Skeletal muscle satellite cell (primary cell): Measurements from ENCODE around the gene DDX19B. TPM values are rescaled to one million over a fixed set of nuclear protein-coding genes. Genes with fewer than 3 reads are reported as not detected.
"Not testable (repeated sequence)": the region's sequence is repeated elsewhere in the genome, so short reads cannot be mapped to it uniquely, and the experiment has no call there.

Experiments
- H3K27me3 ChIP-seq: 2 replicates; pipeline ENCODE4 v1.7.0; 2013; ENCODE audit warnings: low read length; ENCODE audit not compliant: control insufficient read depth, insufficient read depth
- H3K36me3 ChIP-seq: 2 replicates; pipeline ENCODE4 v1.7.0; 2013; ENCODE audit warnings: mild to moderate bottlenecking, control low read depth, low read length; ENCODE audit not compliant: insufficient read depth
- H3K4me1 ChIP-seq: 2 replicates; pipeline ENCODE4 v1.7.0; 2013; ENCODE audit warnings: low read length; ENCODE audit not compliant: control insufficient read depth, insufficient read depth
- H3K4me2 ChIP-seq: 2 replicates; pipeline ENCODE4 v1.7.0; 2013; ENCODE audit warnings: mild to moderate bottlenecking, low read length
- H3K4me3 ChIP-seq: 2 replicates; pipeline ENCODE4 v1.7.0; 2013; ENCODE audit warnings: low read length
- H3K9ac ChIP-seq: 2 replicates; pipeline ENCODE4 v1.7.0; 2013; ENCODE audit warnings: mild to moderate bottlenecking, low read depth, low read length, moderate library complexity
- H3K9me3 ChIP-seq: replicated peaks from 2 replicates; pipeline ENCODE4 v1.7.0; 2013; ENCODE audit warnings: mild to moderate bottlenecking, control low read depth, low read length
- total RNA-seq: library from RNA; depleted of rRNA; stranded (reverse); fragments of >200 nt; gene quantifications from 2 replicates; pipeline ENCODE4 v1.2.3, GENCODE V29; 2012; rRNA removed

Gene DDX19B
- total RNA-seq, result 29.2 and 33.0 TPM in 2 replicates

GRCh38 chr16:70298988-70299938 lies at the start of gene DDX19B:
DDX19B (plus strand) TSS chr16:70299186; CDS start chr16:70299298, 112 bp downstream.
- Histone ChIP-seq H3K27me3 (no peaks in the 10 kb centered on the region), H3K4me3 (peak within 1 kb of the TSS; percentile 93), H3K9ac (peak within 1 kb of the TSS; percentile 94)

DNA sequence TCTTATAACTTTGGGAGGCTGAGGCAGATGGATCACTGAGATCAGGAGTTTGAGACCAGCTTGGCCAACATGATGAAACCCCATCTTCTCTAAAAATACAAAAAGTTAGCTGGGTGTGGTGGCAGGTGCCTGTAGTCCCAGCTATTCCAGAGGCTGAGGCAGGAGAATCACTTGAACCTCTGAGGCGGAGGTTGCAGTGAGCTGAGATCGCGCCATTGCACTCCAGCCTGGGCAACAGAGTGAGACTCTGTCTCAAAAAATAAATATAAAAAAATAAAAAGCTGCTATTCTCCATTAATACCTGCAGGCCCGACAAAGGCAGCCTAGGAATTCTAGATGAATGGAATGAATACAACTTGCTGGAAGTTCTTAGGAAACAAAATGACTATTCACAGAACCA lies 49.3 kb upstream of the DDX19B start:
- not testable (repeated sequence) for H3K27me3 ChIP-seq, H3K4me3 ChIP-seq, H3K9ac ChIP-seq, H3K9me3 ChIP-seq, H3K4me1 ChIP-seq
- Histone ChIP-seq H3K4me2 (peak overlapping the region; percentile 75), H3K36me3 (peaks cover 30% of the 10 kb centered on the region)

More at GRCh38 chr16:70298988-70299938, at the start of gene DDX19B:
- peak within 1 kb of the TSS; percentile 91 for H3K4me2 ChIP-seq
- H3K4me1 ChIP-seq, result peaks cover 9% of the 10 kb centered on the region
- peaks cover 8% of the 10 kb centered on the region for H3K9me3 ChIP-seq
- peaks cover 18% of the 10 kb centered on the region for H3K36me3 ChIP-seq

- Histone ChIP-seq H3K9ac (peak overlapping the region; percentile 91), H3K27me3 (no peaks in the 10 kb centered on the region), H3K4me3 (peak overlapping the region; percentile 91), H3K9me3 (no peaks in the 10 kb centered on the region), H3K36me3 (peaks cover 41% of the 10 kb centered on the region), H3K4me2 (peak overlapping the region; percentile 98), H3K4me1 (peaks cover 5% of the 10 kb centered on the region)
These were observed 48.0 kb upstream of the DDX19B start for GRCh38 chr16:70250748-70251628.

DNA sequence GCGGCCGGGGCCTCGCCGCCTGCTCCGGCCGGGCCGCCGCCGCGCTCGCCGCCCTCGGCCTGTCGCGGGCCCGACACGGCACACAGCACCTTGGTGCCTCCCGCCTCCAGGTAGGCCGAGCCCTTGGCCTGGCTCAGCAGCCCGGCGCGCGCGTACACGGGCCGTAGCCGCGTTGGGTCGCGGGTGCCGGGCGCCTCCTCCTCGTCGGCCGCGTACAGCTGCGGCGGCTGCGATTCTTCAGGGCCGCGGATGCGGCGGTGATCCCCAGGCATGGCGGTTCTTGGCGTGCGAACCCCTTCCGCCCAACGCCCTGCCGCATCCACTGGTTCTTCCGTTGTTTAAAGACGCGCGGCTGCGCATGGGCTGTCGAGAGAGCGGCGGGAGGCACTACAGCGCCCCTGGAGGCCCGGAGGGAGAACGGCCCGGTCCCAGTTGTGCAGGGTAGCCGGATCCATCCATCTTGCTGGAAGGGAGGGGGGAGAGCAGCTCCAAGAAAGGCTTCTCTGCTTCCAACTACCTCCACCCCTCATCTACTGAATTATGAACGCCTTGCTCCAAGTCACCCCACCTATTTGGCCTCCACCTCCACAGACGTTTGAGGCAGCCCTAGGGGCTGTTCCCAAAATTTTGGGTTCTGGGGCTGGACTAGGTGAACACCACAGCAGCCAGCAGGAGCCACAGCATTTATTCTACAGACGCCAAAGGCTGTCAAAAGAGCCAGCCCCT lies 47.2 kb upstream of the DDX19B start, which contains the start of gene EXOSC6:
Gene EXOSC6, minus strand, starts transcription at position 312 of the 726 bp plus-strand sequence. Its CDS starts 40 bp downstream, at position 272.
- peak within 1 kb of the TSS; percentile 91 for H3K9ac ChIP-seq

DNA sequence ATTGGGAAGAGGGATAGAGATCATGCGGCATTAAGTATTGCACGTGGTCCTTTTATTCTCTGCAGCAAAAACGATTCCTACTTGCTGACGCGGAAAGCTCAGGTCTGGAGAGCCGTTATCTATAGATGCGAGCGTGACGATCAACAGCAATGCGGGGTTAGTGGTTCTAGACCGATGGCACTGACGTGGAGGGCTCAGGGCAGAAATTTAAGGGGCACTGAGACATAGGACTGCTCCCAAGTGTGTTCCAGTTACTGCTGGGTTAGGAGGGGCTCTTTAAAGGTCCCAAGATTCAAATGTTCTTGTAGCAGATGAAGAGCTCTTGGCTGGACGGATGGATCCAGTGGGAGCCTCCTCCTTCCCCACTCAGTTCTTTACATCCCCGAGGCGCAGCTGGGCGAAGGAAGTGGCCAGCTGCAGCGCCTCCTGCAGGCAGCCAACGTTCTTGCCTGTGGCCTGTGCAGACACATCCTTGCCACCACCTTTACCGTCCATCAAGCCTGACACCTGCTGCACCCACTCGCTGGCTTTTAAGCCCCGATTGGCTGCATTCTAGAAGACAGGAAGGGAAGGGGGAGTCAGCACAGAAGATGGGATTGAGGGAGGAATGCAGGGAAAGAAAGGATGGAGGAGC lies 46.5 kb upstream of the DDX19B start:
- no peak overlapping the region for H3K4me2 ChIP-seq
- H3K4me3 ChIP-seq, result no peak overlapping the region
- H3K36me3 ChIP-seq, result peaks cover 43% of the 10 kb centered on the region
- H3K27me3 ChIP-seq, result no peaks in the 10 kb centered on the region
- no peak overlapping the region for H3K9ac ChIP-seq
- H3K9me3 ChIP-seq, result no peaks in the 10 kb centered on the region
- peaks cover 5% of the 10 kb centered on the region for H3K4me1 ChIP-seq

More for the DNA sequence above, 47.2 kb upstream of the DDX19B start, which contains the start of gene EXOSC6:
- H3K4me3 ChIP-seq, result peak within 1 kb of the TSS; percentile 91
- H3K4me1 ChIP-seq, result peaks cover 5% of the 10 kb centered on the region
- no peaks in the 10 kb centered on the region for H3K9me3 ChIP-seq
- peaks cover 41% of the 10 kb centered on the region for H3K36me3 ChIP-seq
- no peaks in the 10 kb centered on the region for H3K27me3 ChIP-seq
- peak within 1 kb of the TSS; percentile 98 for H3K4me2 ChIP-seq

DNA sequence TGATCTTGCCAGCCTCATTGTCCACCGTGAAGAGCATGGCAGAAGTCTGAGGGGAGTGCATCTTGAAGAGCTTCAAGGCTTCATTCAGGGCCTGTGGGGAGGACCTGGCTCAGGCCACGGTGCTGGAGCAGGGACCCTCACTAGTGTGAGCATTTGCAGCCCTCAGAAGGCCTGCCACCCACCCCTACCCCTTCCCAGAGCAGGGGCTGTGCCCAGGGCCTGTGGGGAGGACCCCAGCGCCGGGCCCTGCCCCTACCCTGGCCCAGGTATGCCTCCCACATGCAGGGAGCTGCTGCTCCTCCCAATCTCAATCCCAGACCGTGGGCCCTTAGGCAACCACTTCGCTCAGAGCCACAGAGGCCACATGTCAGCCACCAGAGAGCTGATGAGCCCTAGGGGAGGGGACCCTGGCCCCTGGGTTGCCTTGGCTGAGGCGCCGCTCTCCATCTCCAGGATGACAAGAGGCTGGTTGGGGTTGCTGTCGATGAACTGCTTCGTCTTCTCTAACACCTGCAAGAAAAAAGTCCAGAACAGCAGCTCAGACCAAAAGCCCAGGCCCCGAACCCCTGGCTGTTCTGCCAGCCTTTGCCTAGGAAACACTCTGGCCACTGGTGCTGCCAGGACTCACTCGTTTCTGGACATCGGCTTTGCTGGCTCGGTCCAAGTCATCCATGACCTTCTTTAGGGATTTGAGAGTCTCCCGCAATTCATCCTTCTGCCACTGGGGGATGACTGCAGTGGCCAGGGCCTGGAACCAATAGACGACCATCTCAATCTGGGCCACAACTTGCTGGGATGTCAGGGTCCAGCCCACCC lies 45.5 kb upstream of the DDX19B start:
- Histone ChIP-seq H3K36me3 (peaks cover 52% of the 10 kb centered on the region), H3K4me2 (no peak overlapping the region), H3K4me1 (peaks cover 5% of the 10 kb centered on the region), H3K27me3 (no peaks in the 10 kb centered on the region), H3K9ac (no peak overlapping the region), H3K9me3 (no peaks in the 10 kb centered on the region), H3K4me3 (no peak overlapping the region)

DNA sequence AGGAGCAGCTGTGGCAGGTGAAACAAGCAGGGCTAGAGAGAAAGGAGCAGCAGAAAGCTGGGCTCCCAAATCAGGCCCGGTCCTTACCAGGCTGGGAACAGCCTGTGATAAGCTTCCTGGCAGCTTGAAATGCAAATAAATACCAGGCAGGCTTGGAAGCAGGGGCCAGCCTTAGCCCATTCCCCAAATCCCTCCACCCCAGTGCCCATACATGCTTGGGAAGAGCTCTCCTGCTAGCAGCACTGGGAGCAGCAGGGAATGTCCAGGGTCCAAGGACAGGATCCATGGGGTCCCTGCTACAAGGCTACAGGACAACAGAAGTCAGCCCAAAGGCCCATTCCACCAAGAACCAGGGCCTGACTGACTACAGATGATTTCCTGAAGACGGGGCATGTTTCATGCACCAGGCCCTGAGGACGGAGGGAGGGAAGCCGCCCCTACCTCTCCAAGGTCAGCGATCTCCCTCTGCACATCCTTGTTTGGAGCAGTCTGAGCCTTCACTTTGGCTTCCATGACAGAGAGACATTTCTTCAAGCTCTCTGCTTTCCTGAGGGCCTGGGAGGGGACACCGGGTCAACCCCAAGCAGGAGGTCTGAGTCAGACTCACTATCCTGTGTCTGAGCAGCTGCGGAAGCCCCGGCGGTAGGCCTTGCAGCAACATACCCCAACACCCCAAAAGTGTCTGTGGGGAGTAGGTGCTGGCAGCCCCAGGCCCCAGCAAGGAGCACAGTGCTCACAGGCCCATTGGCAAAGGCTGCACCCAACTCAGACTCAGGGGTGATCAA lies 44.6 kb upstream of the DDX19B start:
- Histone ChIP-seq H3K4me1 (peaks cover 5% of the 10 kb centered on the region), H3K36me3 (peaks cover 59% of the 10 kb centered on the region), H3K9me3 (no peaks in the 10 kb centered on the region), H3K4me2 (no peak overlapping the region), H3K9ac (no peak overlapping the region), H3K27me3 (no peaks in the 10 kb centered on the region), H3K4me3 (no peak overlapping the region)

DNA sequence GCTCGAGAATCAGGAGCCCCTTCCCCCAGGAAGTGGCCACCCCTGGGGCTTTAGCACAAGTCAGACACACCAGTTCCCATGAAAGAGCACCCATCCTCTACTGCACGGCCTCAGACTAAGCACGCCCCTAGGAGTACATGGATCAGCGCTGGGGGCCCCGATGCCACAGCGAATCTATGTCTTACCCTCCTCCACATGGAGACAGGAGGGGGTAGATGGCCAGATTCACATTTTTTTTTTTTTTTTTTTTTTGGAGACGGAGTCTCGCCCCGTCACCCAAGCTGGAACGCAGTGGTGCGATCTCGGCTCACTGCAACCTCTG lies 44.1 kb upstream of the DDX19B start:
- Histone ChIP-seq H3K27me3 (no peaks in the 10 kb centered on the region), H3K9ac (no peak overlapping the region), H3K36me3 (peaks cover 60% of the 10 kb centered on the region), H3K4me3 (no peak overlapping the region), H3K4me2 (no peak overlapping the region), H3K9me3 (no peaks in the 10 kb centered on the region), H3K4me1 (peaks cover 4% of the 10 kb centered on the region)

DNA sequence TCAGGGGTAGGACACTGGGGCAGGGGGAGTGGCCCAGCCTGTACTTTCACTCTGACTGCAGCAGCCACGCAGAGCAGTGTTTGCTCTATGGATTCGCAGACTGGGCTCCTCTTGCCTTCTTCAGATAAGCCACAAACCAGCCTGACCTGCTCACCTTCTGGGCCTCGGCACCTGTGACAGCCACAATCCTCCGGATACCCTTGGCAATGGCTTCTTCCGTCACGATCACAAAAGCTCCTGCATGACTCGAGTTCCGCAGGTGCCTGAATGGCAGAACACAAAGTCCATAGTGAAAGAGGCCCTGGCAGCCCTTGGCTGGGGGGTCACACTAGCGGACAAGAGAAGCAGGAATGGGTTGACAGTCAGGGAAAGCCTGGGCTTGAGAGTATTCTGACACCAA lies 43.4 kb upstream of the DDX19B start:
- Histone ChIP-seq H3K27me3 (no peaks in the 10 kb centered on the region), H3K4me3 (no peak overlapping the region), H3K4me2 (no peak overlapping the region), H3K9me3 (no peaks in the 10 kb centered on the region), H3K36me3 (peaks cover 66% of the 10 kb centered on the region), H3K4me1 (no peaks in the 10 kb centered on the region), H3K9ac (no peak overlapping the region)
